RWPE1 (cell line): ENCODE results near the gene UBLCP1.
A peak's percentile ranks its signal among the peaks of the same experiment; 100 is the strongest.
"Not testable (repeated sequence)": the region's sequence is repeated elsewhere in the genome, so short reads cannot be mapped to it uniquely, and the experiment has no call there.

Experiments used
- CTCF ChIA-PET: fragments of 350-600 bp; sonication (Branson Sonifier 250); formaldehyde crosslinking; extraction: SDS; loops from one replicate; lab custom pipeline; 2021; lab: Yijun Ruan, JAX
- POLR2A ChIA-PET: fragments of 400-600 bp; formaldehyde crosslinking; extraction: SDS; loops from one replicate; lab custom pipeline; 2020; ENCODE audit warnings: antibody characterized with exemption; ENCODE audit not compliant: low non-redundant PET; lab: Yijun Ruan, JAX
- DNase-seq: peaks from one replicate; pipeline ENCODE4 v3.0.0; 2012; ENCODE audit warnings: low spot score
- H3K27ac ChIP-seq: fragments of 450-650 bp; 2 replicates; pipeline ENCODE4 v1.5.1; 2017
- CTCF ChIP-seq: fragments of 450-650 bp; conservative IDR thresholded peaks from 2 replicates; pipeline ENCODE4 v1.5.1; 2017; ENCODE audit warnings: low read depth, mild to moderate bottlenecking

Gene UBLCP1

GRCh38 chr5:159258361-159258760 is 4.7 kb upstream of the UBLCP1 start:
- no peak overlapping the region for H3K27ac ChIP-seq
- ChIA-PET POLR2A (no interaction called here), CTCF (no interaction called here)
- TF ChIP-seq CTCF: no peak
- no peak for DNase-seq

GRCh38 chr5:159260212-159260611 is 2.9 kb upstream of the UBLCP1 start:
- CTCF ChIA-PET, POLR2A ChIA-PET: not testable (repeated sequence)

GRCh38 chr5:159262472-159262858 is 625 bp upstream of the UBLCP1 start:
- ChIA-PET POLR2A (no interaction called here), CTCF (interaction anchor here (0.6 to 1.1 kb wide), 4 partner anchors 14 to 105 kb away, joined by 3 read pairs; no protein-coding TSS in a partner anchor)
- DNase-seq: peak; percentile 55
- no peak for TF ChIP-seq CTCF
- H3K27ac ChIP-seq: peak overlapping the region; percentile 95

More at GRCh38 chr5:159260212-159260611, 2.9 kb upstream of the UBLCP1 start:
- not testable (repeated sequence) for DNase-seq, H3K27ac ChIP-seq

GRCh38 chr5:159263569-159263905 is 447 bp downstream of the UBLCP1 start:
- no peak for DNase-seq
- ChIA-PET POLR2A (no interaction called here), CTCF (interaction anchor here (2.4 kb wide), 1 partner anchor 107 kb away, joined by 8 read pairs; no protein-coding TSS in a partner anchor)
- H3K27ac ChIP-seq: peak overlapping the region; percentile 95
- no peak for TF ChIP-seq CTCF

GRCh38 chr5:159266764-159267163 is 3.7 kb downstream of the UBLCP1 start:
- POLR2A ChIA-PET: interaction anchor here (0.7 kb wide), 1 partner anchor 717 kb away, joined by 4 read pairs; no protein-coding TSS in a partner anchor
- CTCF ChIA-PET: interaction anchor here (0.6 kb wide), 1 partner anchor 111 kb away, joined by 3 read pairs; no protein-coding TSS in a partner anchor
- DNase-seq, H3K27ac ChIP-seq: not testable (repeated sequence)

- POLR2A ChIA-PET: no interaction called here
- DNase-seq: no peak
- TF ChIP-seq CTCF: no peak
- no peak overlapping the region for H3K27ac ChIP-seq
- CTCF ChIA-PET: interaction anchor here (1.5 kb wide), 1 partner anchor 113 kb away, joined by 3 read pairs; no protein-coding TSS in a partner anchor
Measured at GRCh38 chr5:159269723-159270122, 6.6 kb downstream of the UBLCP1 start.

GRCh38 chr5:159273923-159274322 is 10.8 kb downstream of the UBLCP1 start:
- ChIA-PET CTCF (no interaction called here), POLR2A (no interaction called here)
- H3K27ac ChIP-seq: no peak overlapping the region
- DNase-seq: no peak
- no peak for TF ChIP-seq CTCF

GRCh38 chr5:159274676-159275075 is 11.6 kb downstream of the UBLCP1 start:
- POLR2A ChIA-PET: no interaction called here
- CTCF ChIA-PET: no interaction called here
- TF ChIP-seq CTCF: no peak
- H3K27ac ChIP-seq: no peak overlapping the region
- DNase-seq: no peak
